WI38 (cell line): Measurements from ENCODE around the gene CTNNA2.

Experiments
- H3K4me3 ChIP-seq: 2 replicates; pipeline ENCODE4 v1.5.1; 2011; ENCODE audit warnings: low read depth, mild to moderate bottlenecking, control low read depth, low read length
- TF ChIP-seq, protein P1 (sequence below): IDR thresholded peaks from 2 replicates; pipeline ENCODE4 v1.5.1; 2012; ENCODE audit warnings: low read depth, mild to moderate bottlenecking, control low read depth, low read length

The CTNNA2 gene

DNA sequence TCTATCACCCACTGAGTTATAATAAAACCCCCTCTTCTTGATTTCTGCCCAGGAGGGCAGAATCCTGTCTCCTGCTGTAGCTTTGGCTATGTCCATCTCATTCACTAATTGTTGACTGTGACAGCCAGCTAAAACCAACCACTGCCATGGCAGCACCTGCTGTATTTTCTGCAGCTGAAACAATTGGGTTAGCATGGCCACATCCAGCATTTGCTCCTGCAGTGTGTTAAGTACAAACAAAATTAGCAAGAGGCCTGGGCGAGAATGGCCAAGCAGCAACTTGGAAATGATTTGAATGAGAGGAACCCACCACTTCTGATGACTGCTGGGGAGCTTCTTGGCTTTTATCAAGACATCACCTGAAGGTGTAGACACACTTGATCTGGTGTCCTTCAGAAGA is 881.1 kb downstream of the CTNNA2 start:
- TF ChIP-seq, protein P1, sequence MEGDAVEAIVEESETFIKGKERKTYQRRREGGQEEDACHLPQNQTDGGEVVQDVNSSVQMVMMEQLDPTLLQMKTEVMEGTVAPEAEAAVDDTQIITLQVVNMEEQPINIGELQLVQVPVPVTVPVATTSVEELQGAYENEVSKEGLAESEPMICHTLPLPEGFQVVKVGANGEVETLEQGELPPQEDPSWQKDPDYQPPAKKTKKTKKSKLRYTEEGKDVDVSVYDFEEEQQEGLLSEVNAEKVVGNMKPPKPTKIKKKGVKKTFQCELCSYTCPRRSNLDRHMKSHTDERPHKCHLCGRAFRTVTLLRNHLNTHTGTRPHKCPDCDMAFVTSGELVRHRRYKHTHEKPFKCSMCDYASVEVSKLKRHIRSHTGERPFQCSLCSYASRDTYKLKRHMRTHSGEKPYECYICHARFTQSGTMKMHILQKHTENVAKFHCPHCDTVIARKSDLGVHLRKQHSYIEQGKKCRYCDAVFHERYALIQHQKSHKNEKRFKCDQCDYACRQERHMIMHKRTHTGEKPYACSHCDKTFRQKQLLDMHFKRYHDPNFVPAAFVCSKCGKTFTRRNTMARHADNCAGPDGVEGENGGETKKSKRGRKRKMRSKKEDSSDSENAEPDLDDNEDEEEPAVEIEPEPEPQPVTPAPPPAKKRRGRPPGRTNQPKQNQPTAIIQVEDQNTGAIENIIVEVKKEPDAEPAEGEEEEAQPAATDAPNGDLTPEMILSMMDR, result no peak
- no peak overlapping the region for H3K4me3 ChIP-seq

DNA sequence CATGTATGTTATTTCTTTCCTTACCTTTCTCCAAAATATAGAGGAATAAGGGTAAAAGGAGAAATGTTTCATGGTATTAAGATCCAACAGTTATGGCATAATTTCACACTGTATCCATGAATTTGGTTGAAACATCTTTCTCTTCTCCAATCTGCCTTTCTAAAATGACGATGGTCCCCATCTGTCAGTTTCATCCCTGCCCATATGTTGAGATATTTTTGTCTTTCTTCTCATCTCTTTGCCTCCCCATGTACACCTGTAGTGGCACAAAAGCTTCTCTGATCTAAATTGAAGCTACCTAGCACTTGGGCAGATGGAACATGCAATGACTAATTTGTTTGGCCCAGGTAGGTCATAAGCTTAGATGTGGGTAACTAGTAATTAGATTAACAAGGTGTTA is 882.4 kb downstream of the CTNNA2 start:
- TF ChIP-seq, protein P1, result no peak
- no peak overlapping the region for H3K4me3 ChIP-seq

DNA sequence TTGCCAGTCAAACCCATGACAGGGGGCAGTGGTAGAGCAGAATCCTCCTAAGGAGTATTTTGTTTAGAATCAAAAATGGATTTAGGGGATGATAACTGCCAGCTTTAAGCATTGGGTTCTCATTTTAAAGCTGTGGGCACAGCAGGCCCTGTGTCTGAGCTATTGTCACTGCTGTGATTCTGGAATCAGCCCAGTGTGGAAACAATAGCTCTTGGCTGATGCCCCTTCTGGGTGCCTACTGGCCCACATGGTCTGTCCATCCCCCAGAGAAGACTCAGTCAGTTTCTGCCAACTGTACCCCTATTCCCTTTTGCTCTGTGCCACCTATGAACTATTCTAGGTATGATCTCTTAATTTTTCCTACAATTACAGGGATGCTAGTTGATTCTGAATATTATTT is 883.4 kb downstream of the CTNNA2 start:
- H3K4me3 ChIP-seq, result no peak overlapping the region
- TF ChIP-seq, protein P1, result no peak

DNA sequence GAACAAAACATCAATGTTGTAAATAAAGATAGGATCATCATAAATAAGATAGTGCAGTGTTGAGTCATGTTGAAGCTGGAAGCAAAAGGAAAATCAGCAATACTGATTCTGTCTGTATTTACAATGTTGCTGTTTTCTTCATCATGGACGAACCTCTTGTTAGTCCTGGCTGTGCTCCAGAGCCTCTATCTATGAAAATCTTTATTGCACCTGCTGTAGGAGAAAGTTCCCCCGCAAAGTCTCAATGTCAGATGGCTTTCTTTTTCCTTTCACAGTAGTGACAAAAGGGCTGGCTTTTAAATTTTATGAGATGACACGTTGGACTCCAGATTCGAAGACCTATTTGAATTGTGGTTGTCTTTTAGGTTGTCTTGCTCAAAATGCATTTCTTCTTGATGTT is 890.2 kb downstream of the CTNNA2 start:
- H3K4me3 ChIP-seq, result no peak overlapping the region
- TF ChIP-seq, protein P1, result no peak

DNA sequence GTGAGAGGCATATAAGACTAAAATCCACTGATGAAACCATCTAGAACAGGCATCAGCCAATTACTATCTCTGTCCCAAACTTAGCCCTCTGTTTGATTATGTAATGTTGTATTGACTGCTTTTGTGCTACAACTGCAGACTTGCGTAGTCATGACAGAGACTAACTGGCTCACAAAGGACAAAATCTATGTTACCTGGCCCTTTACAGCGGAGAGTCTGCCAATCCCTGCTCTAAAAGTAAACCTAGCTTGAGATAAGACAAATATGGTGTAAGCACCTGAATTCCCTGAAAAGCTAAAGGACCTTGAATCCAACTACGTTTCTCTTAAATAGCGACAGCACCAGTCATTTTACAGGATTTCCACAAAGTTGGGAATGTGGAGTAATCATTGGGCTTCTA is 894.5 kb downstream of the CTNNA2 start:
- TF ChIP-seq, protein P1, result no peak
- no peak overlapping the region for H3K4me3 ChIP-seq

DNA sequence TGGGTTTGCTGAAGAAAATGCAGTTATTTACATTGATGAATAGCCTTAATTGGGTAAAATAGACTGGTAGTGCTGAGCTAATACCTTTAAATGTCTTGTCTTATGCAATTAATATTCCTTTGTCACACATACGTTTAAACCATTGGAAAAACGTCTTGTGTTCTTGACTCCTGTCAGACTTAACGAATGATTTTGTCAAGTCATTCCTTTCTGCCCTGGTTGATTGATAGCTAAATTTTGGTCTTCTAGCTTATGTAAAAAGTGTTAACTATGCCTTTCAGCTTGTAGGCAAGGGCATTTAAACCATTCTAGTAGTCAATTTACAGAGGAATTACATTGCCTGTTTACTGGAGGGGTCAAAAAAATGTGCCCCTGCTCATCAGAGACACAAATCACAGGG is 897.5 kb downstream of the CTNNA2 start:
- TF ChIP-seq, protein P1, result no peak
- H3K4me3 ChIP-seq, result no peak overlapping the region

DNA sequence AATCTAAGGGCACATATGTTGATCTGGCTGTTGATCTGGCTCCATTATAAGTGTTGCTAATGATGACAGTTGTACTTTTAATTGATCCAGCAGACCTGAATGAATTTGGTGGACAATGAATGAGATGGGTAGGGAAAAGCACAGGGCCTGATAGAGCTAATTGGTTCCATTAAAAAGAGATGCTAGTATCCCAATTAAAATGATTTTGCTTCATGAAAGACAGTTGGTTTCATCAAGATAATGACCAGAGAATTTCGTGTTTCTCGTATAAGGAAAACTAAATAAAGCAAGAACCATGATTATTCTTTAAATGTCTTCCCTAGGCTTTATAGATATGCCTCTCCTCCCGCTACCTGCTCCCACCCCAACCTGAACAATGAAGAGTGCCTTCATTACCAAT is 900.3 kb downstream of the CTNNA2 start:
- TF ChIP-seq, protein P1, result no peak
- no peak overlapping the region for H3K4me3 ChIP-seq
